BE2C (cell line): ENCODE data around the gene NUP58.
"Not testable (repeated sequence)": the region's sequence is repeated elsewhere in the genome, so short reads cannot be mapped to it uniquely, and the experiment has no call there.

Source experiments
- DNase-seq: peaks from one replicate; pipeline ENCODE4 v3.0.0-alpha.2; 2020
- H3K27me3 ChIP-seq: fragments of 250-450 bp; sonication (Bioruptor Pico); 2 replicates; pipeline ENCODE4 v1.5.1; 2020; ENCODE audit warnings: mild to moderate bottlenecking
- H3K36me3 ChIP-seq: fragments of 250-450 bp; sonication (Bioruptor Pico); 2 replicates; pipeline ENCODE4 v1.5.1; 2020; ENCODE audit warnings: mild to moderate bottlenecking
- H3K4me1 ChIP-seq: fragments of 250-450 bp; sonication (Bioruptor Pico); 2 replicates; pipeline ENCODE4 v1.5.1; 2020
- H3K4me3 ChIP-seq: 2 replicates; pipeline ENCODE4 v1.5.1; 2011; ENCODE audit warnings: low read depth, low read length
- H3K9me3 ChIP-seq: fragments of 250-450 bp; sonication (Bioruptor Pico); 2 replicates; pipeline ENCODE4 v1.5.1; 2020
- TF ChIP-seq, protein P1 (sequence below): IDR thresholded peaks from 2 replicates; pipeline ENCODE4 v1.5.1; 2012; ENCODE audit warnings: mild to moderate bottlenecking, low read depth, low read length

The NUP58 gene

DNA sequence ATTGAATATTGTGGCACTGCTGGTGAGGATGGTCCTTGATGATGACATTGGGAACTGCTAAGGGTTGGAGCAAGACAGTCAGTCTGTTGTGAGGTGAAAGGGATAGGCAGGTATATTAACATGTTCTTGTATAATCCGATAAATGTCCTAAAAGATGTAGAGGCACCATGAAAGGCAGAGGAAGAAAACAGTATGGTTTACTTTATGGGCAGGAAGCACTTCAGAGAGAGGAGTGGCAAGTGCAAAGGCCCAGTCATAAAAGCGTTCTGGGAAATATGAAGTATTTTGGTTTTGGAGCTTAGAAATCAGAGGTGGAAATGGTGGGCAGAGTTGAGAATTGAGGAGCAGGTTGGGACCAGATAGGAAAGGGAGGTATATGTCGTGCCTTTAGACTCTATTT, 9.5 kb downstream of the NUP58 start:
- no peaks in the 10 kb centered on the region for H3K4me1 ChIP-seq
- DNase-seq = no peak
- H3K4me3 ChIP-seq = no peak overlapping the region
- H3K36me3 ChIP-seq = peaks cover 86% of the 10 kb centered on the region
- TF ChIP-seq, protein P1, sequence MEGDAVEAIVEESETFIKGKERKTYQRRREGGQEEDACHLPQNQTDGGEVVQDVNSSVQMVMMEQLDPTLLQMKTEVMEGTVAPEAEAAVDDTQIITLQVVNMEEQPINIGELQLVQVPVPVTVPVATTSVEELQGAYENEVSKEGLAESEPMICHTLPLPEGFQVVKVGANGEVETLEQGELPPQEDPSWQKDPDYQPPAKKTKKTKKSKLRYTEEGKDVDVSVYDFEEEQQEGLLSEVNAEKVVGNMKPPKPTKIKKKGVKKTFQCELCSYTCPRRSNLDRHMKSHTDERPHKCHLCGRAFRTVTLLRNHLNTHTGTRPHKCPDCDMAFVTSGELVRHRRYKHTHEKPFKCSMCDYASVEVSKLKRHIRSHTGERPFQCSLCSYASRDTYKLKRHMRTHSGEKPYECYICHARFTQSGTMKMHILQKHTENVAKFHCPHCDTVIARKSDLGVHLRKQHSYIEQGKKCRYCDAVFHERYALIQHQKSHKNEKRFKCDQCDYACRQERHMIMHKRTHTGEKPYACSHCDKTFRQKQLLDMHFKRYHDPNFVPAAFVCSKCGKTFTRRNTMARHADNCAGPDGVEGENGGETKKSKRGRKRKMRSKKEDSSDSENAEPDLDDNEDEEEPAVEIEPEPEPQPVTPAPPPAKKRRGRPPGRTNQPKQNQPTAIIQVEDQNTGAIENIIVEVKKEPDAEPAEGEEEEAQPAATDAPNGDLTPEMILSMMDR = no peak
- H3K9me3 ChIP-seq = no peaks in the 10 kb centered on the region
- H3K27me3 ChIP-seq = no peaks in the 10 kb centered on the region

DNA sequence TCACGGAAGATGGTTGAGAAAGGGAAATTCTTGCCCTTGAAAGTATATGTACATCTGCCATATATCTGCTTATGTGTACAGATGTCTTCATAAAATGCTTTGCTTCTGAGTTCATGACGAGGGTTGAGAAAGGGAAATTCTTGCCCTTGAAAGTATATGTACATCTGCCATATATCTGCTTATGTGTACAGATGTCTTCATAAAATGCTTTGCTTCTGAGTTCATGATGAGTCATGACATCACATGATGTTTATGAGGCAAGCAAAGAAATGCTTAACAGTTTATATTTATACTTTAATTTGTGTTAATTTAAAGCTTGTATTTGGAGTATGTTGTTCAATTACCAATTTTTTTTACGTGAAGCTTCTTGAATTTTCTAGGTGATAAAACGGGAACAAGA, 17.5 kb downstream of the NUP58 start:
- not testable (repeated sequence) for H3K27me3 ChIP-seq, H3K4me1 ChIP-seq, DNase-seq, H3K4me3 ChIP-seq, H3K9me3 ChIP-seq
- H3K36me3 ChIP-seq = peaks cover 88% of the 10 kb centered on the region

DNA sequence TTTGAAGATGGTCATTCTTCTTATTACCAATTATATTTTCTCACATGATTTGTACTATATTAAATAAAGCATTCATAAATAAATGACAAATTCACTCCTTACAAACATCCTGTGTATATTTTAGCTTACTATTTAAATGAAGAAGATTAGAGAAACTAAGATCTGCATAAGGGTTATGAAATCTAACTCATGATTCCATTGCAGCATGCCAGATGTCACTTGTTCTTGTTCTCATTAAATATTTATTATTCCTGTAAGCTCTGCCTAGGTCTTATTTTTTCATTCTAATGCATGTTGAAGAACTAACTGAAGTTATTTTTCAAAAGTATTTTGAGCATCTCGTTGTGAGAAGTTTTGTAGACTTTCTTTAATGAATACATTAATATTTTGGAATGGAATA, 18.3 kb downstream of the NUP58 start:
- H3K9me3 ChIP-seq = no peaks in the 10 kb centered on the region
- DNase-seq = no peak
- peaks cover 83% of the 10 kb centered on the region for H3K36me3 ChIP-seq
- H3K4me3 ChIP-seq = no peak overlapping the region
- no peaks in the 10 kb centered on the region for H3K27me3 ChIP-seq
- H3K4me1 ChIP-seq = no peaks in the 10 kb centered on the region
- TF ChIP-seq, protein P1 = no peak

DNA sequence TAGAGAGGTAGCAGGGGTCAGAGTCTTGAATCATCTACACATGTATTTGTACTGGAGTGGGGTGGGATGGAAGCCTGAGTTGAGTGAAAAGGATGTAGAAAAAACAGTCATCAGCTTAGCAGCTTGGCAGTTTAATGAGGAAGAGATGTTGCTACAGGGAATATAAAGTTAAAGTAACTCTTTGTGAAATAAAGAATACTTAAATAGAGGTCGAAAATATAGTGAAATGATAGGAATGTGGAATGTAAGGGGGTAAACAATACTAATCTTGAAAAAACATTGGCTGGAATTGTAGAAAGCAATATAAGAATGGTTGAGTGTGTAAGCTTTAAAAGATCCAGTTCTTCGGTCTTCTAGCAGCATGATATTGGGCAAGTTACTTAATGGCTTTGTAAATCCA, 22.7 kb downstream of the NUP58 start:
- DNase-seq = no peak
- Histone ChIP-seq H3K36me3 (peaks cover 84% of the 10 kb centered on the region), H3K4me1 (no peaks in the 10 kb centered on the region), H3K27me3 (no peaks in the 10 kb centered on the region), H3K4me3 (no peak overlapping the region), H3K9me3 (no peaks in the 10 kb centered on the region)
- TF ChIP-seq, protein P1 = no peak

DNA sequence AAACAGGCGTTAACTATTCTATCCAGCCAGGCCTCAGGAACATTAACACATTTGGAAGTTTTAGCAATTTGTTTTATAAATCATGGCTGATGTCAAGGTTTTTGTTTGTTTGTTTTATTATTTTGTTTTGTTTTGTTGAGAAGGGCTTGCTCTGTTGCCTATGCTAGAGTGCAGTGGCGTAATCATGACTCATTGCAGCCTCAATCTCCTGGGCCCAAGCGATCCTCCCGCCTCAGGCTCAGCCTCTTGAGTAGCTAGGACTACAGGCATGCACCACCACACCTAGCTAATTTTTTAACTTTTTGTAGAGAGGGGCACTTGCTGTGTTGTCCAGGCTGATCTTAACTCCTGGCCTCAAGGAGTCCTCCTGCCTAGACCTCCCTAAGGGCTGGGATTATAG, 28.3 kb downstream of the NUP58 start:
- peaks cover 79% of the 10 kb centered on the region for H3K36me3 ChIP-seq
- no peak overlapping the region for H3K4me3 ChIP-seq
- H3K27me3 ChIP-seq = no peaks in the 10 kb centered on the region
- no peak for DNase-seq
- no peaks in the 10 kb centered on the region for H3K9me3 ChIP-seq
- TF ChIP-seq, protein P1 = no peak
- H3K4me1 ChIP-seq = no peaks in the 10 kb centered on the region

DNA sequence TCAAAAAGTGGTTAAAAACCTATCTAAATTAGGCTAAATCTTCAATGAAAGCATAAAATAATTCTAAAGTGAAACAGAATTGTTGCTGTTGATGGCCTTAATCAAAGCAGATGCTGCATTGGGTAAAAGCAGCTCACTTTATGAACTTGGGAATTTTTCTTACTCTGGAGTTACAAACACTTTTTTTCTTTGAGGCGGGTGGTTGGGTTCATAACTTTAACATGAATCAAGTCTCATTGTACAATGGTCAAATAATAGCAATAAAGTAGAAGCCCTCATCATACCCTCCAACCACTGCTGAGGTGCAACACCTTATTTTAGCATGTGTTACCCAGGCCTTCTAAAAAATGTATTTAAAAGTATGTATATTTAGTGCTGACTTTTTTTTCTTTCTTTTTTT, 29.1 kb downstream of the NUP58 start:
- H3K27me3 ChIP-seq = no peaks in the 10 kb centered on the region
- H3K4me3 ChIP-seq = no peak overlapping the region
- no peaks in the 10 kb centered on the region for H3K4me1 ChIP-seq
- TF ChIP-seq, protein P1 = no peak
- no peaks in the 10 kb centered on the region for H3K9me3 ChIP-seq
- DNase-seq = no peak
- H3K36me3 ChIP-seq = peaks cover 70% of the 10 kb centered on the region

DNA sequence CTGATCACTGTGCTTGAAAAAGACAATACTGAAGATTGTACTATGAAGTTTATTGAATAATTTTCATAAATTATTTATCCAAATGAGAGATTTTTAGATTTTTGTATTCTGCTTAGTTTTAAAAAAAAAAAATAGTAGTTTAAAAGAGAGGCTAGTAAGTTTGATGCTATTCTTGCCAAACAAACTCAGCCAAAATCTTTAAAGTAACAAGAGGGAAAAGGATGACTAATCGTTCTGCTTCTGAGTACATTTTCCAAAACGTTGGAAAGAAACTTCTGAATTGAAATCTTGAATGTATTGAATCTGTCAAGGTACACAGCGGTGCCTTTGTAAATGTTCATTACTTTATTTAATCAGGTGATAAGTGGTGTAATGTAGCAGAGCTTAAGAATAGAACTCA, 34.4 kb downstream of the NUP58 start:
- Histone ChIP-seq H3K4me3 (no peak overlapping the region), H3K4me1 (no peaks in the 10 kb centered on the region), H3K27me3 (no peaks in the 10 kb centered on the region), H3K9me3 (no peaks in the 10 kb centered on the region), H3K36me3 (peaks cover 46% of the 10 kb centered on the region)
- TF ChIP-seq, protein P1 = no peak
- DNase-seq = no peak
